Measurements from ENCODE around the gene CADPS2.

The CADPS2 gene

GRCh38 chr7:122415510-122415909, 470.8 kb downstream of the CADPS2 start:
- no CpG with 5 or more reads among the region's 1 CpG for WGBS, 2 donors (ENCODE audit: extremely low coverage in 2 of 2, insufficient read length in 2 of 2, insufficient replicate concordance in 1 of 2)
- Histone ChIP-seq H2AK5ac (ENCODE audit: low read depth, low read length) (no peak overlapping the region), H2BK15ac (ENCODE audit: low read length) (no peak overlapping the region)

DNA sequence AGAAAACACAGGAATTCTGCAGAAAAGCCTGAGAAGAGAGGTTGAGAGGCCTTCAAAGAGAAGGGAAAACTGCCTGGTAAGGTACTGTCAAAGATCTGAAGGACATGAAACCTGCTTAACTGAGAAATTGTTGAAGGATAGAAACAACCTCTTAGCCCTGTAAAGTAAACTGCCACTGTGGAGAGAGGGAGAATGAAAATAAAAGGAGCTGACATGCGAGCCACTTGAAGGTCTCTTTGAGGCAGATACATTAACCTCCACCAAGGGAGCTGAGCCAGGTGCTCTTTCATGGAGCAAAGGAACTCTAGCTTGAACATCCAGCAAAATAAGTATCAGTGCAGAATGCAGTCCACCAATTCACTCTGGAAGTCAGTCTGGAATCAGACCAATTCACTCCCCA, 472.9 kb downstream of the CADPS2 start:
- H4K91ac ChIP-seq (ENCODE audit: low read depth, low read length, poor library complexity), result no peak overlapping the region
- no peak overlapping the region for H2BK120ac ChIP-seq (ENCODE audit: low read depth, low read length)
- H3K9me3 ChIP-seq (replicated peaks in 1 of 2; ENCODE audit: control insufficient read depth in 2 of 2, insufficient read depth in 1 of 2, low read depth in 1 of 2, low read length in 2 of 2), result no peaks in the 10 kb centered on the region
- peak overlapping the region; percentile 30 for H2AFZ ChIP-seq (ENCODE audit: low read length)
- no peak for DNase-seq (ENCODE audit: low spot score)
- no peak overlapping the region for H2BK12ac ChIP-seq (ENCODE audit: low read length)
- no CpG with 5 or more reads among the region's 1 CpG for WGBS, 2 donors (ENCODE audit: extremely low coverage in 2 of 2, insufficient read length in 2 of 2, insufficient replicate concordance in 1 of 2)
- no peak overlapping the region for H2BK15ac ChIP-seq (ENCODE audit: low read length)
- no peak overlapping the region for H3K4ac ChIP-seq (ENCODE audit: low read length)
- no peak overlapping the region for H3K23ac ChIP-seq (ENCODE audit: low read depth, low read length, poor library complexity)
- H3K27me3 ChIP-seq (ENCODE audit: control insufficient read depth in 3 of 3, insufficient read depth in 3 of 3, low read depth in 1 of 3, low read length in 3 of 3), result no peaks in the 10 kb centered on the region
- H2BK5ac ChIP-seq (ENCODE audit: low read length), result no peak overlapping the region
- no peak overlapping the region for H3K4me2 ChIP-seq (ENCODE audit: insufficient read depth, low read length, poor library complexity, severe bottlenecking)
- no peak overlapping the region for H3K18ac ChIP-seq (ENCODE audit: low read length)
- H3K9ac ChIP-seq (ENCODE audit: low read depth, low read length, poor library complexity), result no peak overlapping the region
- H4K8ac ChIP-seq (ENCODE audit: low read depth, low read length), result no peak overlapping the region
- H3K14ac ChIP-seq (ENCODE audit: low read length), result no peak overlapping the region
- H3K27ac ChIP-seq (replicated peaks; ENCODE audit: low read length), result no peak overlapping the region
- no peaks in the 10 kb centered on the region for H3K79me1 ChIP-seq (ENCODE audit: low read depth, low read length)
- H3K4me3 ChIP-seq (ENCODE audit: low read length in 2 of 2), result no peak overlapping the region
- H3K4me1 ChIP-seq (ENCODE audit: control insufficient read depth in 2 of 2, insufficient read depth in 1 of 2, low read depth in 1 of 2, low read length in 2 of 2), result peaks cover 10 to 29% of the 10 kb centered on the region in 2 donors
- no peak overlapping the region for H2AK5ac ChIP-seq (ENCODE audit: low read depth, low read length)
- no peaks in the 10 kb centered on the region for H3K36me3 ChIP-seq (replicated peaks in 1 of 2; ENCODE audit: control insufficient read depth in 2 of 2, insufficient read depth in 2 of 2, low read length in 2 of 2)

More at GRCh38 chr7:122415510-122415909, 470.8 kb downstream of the CADPS2 start:
- Histone ChIP-seq H3K4ac (ENCODE audit: low read length) (no peak overlapping the region), H3K79me1 (ENCODE audit: low read depth, low read length) (no peaks in the 10 kb centered on the region), H3K27ac (replicated peaks; ENCODE audit: low read length) (no peak overlapping the region), H3K18ac (ENCODE audit: low read length) (no peak overlapping the region), H2BK5ac (ENCODE audit: low read length) (no peak overlapping the region), H4K91ac (ENCODE audit: low read depth, low read length, poor library complexity) (no peak overlapping the region), H3K14ac (ENCODE audit: low read length) (no peak overlapping the region), H2BK120ac (ENCODE audit: low read depth, low read length) (no peak overlapping the region), H3K23ac (ENCODE audit: low read depth, low read length, poor library complexity) (no peak overlapping the region), H3K4me2 (ENCODE audit: insufficient read depth, low read length, poor library complexity, severe bottlenecking) (no peak overlapping the region), H4K8ac (ENCODE audit: low read depth, low read length) (no peak overlapping the region), H3K9me3 (replicated peaks in 1 of 2; ENCODE audit: control insufficient read depth in 2 of 2, insufficient read depth in 1 of 2, low read depth in 1 of 2, low read length in 2 of 2) (no peaks in the 10 kb centered on the region), H2AFZ (ENCODE audit: low read length) (no peak overlapping the region), H3K4me1 (ENCODE audit: control insufficient read depth in 2 of 2, insufficient read depth in 1 of 2, low read depth in 1 of 2, low read length in 2 of 2) (peaks cover 10 to 29% of the 10 kb centered on the region in 2 donors), H3K27me3 (ENCODE audit: control insufficient read depth in 3 of 3, insufficient read depth in 3 of 3, low read depth in 1 of 3, low read length in 3 of 3) (no peaks in the 10 kb centered on the region), H3K4me3 (ENCODE audit: low read length in 2 of 2) (no peak overlapping the region), H3K36me3 (replicated peaks in 1 of 2; ENCODE audit: control insufficient read depth in 2 of 2, insufficient read depth in 2 of 2, low read length in 2 of 2) (no peaks in the 10 kb centered on the region), H3K9ac (ENCODE audit: low read depth, low read length, poor library complexity) (no peak overlapping the region), H2BK12ac (ENCODE audit: low read length) (no peak overlapping the region)
- no peak for DNase-seq (ENCODE audit: low spot score)

- no peak overlapping the region for H4K8ac ChIP-seq (ENCODE audit: low read depth, low read length)
- H3K9me3 ChIP-seq (replicated peaks in 1 of 2; ENCODE audit: control insufficient read depth in 2 of 2, insufficient read depth in 1 of 2, low read depth in 1 of 2, low read length in 2 of 2), result no peaks in the 10 kb centered on the region
- no peak overlapping the region for H4K91ac ChIP-seq (ENCODE audit: low read depth, low read length, poor library complexity)
- H3K9ac ChIP-seq (ENCODE audit: low read depth, low read length, poor library complexity), result no peak overlapping the region
- H2AFZ ChIP-seq (ENCODE audit: low read length), result peak overlapping the region; percentile 30
- no peak overlapping the region for H2BK120ac ChIP-seq (ENCODE audit: low read depth, low read length)
- no peak overlapping the region for H2BK15ac ChIP-seq (ENCODE audit: low read length)
- peaks cover 10 to 29% of the 10 kb centered on the region in 2 donors for H3K4me1 ChIP-seq (ENCODE audit: control insufficient read depth in 2 of 2, insufficient read depth in 1 of 2, low read depth in 1 of 2, low read length in 2 of 2)
- H2BK12ac ChIP-seq (ENCODE audit: low read length), result no peak overlapping the region
- no peaks in the 10 kb centered on the region for H3K36me3 ChIP-seq (replicated peaks in 1 of 2; ENCODE audit: control insufficient read depth in 2 of 2, insufficient read depth in 2 of 2, low read length in 2 of 2)
- H3K23ac ChIP-seq (ENCODE audit: low read depth, low read length, poor library complexity), result no peak overlapping the region
- no peak overlapping the region for H3K14ac ChIP-seq (ENCODE audit: low read length)
- H2BK5ac ChIP-seq (ENCODE audit: low read length), result no peak overlapping the region
- WGBS, 2 donors (ENCODE audit: extremely low coverage in 2 of 2, insufficient read length in 2 of 2, insufficient replicate concordance in 1 of 2), result no CpG with 5 or more reads among the region's 1 CpG
- H3K4me2 ChIP-seq (ENCODE audit: insufficient read depth, low read length, poor library complexity, severe bottlenecking), result no peak overlapping the region
- no peak overlapping the region for H3K18ac ChIP-seq (ENCODE audit: low read length)
- H3K4me3 ChIP-seq (ENCODE audit: low read length in 2 of 2), result no peak overlapping the region
- H3K27me3 ChIP-seq (ENCODE audit: control insufficient read depth in 3 of 3, insufficient read depth in 3 of 3, low read depth in 1 of 3, low read length in 3 of 3), result no peaks in the 10 kb centered on the region
- H3K4ac ChIP-seq (ENCODE audit: low read length), result no peak overlapping the region
- H3K79me1 ChIP-seq (ENCODE audit: low read depth, low read length), result no peaks in the 10 kb centered on the region
- H2AK5ac ChIP-seq (ENCODE audit: low read depth, low read length), result no peak overlapping the region
- H3K27ac ChIP-seq (replicated peaks; ENCODE audit: low read length), result no peak overlapping the region
- DNase-seq (ENCODE audit: low spot score), result no peak
These were observed 473.4 kb downstream of the CADPS2 start for GRCh38 chr7:122412883-122413282.

GRCh38 chr7:122412441-122412840, 473.8 kb downstream of the CADPS2 start:
- Histone ChIP-seq H3K4me1 (ENCODE audit: control insufficient read depth in 2 of 2, insufficient read depth in 1 of 2, low read depth in 1 of 2, low read length in 2 of 2) (peaks cover 10 to 27% of the 10 kb centered on the region in 2 donors), H4K91ac (ENCODE audit: low read depth, low read length, poor library complexity) (no peak overlapping the region), H3K27ac (replicated peaks; ENCODE audit: low read length) (no peak overlapping the region), H3K18ac (ENCODE audit: low read length) (no peak overlapping the region), H4K8ac (ENCODE audit: low read depth, low read length) (no peak overlapping the region), H2AFZ (ENCODE audit: low read length) (no peak overlapping the region), H2BK12ac (ENCODE audit: low read length) (no peak overlapping the region), H3K4me2 (ENCODE audit: insufficient read depth, low read length, poor library complexity, severe bottlenecking) (no peak overlapping the region), H2BK15ac (ENCODE audit: low read length) (no peak overlapping the region), H3K27me3 (ENCODE audit: control insufficient read depth in 3 of 3, insufficient read depth in 3 of 3, low read depth in 1 of 3, low read length in 3 of 3) (no peaks in the 10 kb centered on the region), H3K9ac (ENCODE audit: low read depth, low read length, poor library complexity) (no peak overlapping the region), H3K4ac (ENCODE audit: low read length) (no peak overlapping the region), H2BK5ac (ENCODE audit: low read length) (no peak overlapping the region), H3K14ac (ENCODE audit: low read length) (no peak overlapping the region), H2AK5ac (ENCODE audit: low read depth, low read length) (no peak overlapping the region), H3K79me1 (ENCODE audit: low read depth, low read length) (no peaks in the 10 kb centered on the region), H3K23ac (ENCODE audit: low read depth, low read length, poor library complexity) (no peak overlapping the region), H3K4me3 (ENCODE audit: low read length in 2 of 2) (no peak overlapping the region), H3K36me3 (replicated peaks in 1 of 2; ENCODE audit: control insufficient read depth in 2 of 2, insufficient read depth in 2 of 2, low read length in 2 of 2) (no peaks in the 10 kb centered on the region), H3K9me3 (replicated peaks in 1 of 2; ENCODE audit: control insufficient read depth in 2 of 2, insufficient read depth in 1 of 2, low read depth in 1 of 2, low read length in 2 of 2) (no peaks in the 10 kb centered on the region), H2BK120ac (ENCODE audit: low read depth, low read length) (no peak overlapping the region)
- no CpG with 5 or more reads among the region's 6 CpGs for WGBS, 2 donors (ENCODE audit: extremely low coverage in 2 of 2, insufficient read length in 2 of 2, insufficient replicate concordance in 1 of 2)
- no peak for DNase-seq (ENCODE audit: low spot score)
